ENCODE results near the gene DCAF12L2. TPM values are rescaled to one million over a fixed set of nuclear protein-coding genes. Genes with fewer than 3 reads are reported as not detected.
"Not testable (repeated sequence)": the region's sequence is repeated elsewhere in the genome, so short reads cannot be mapped to it uniquely, and the experiment has no call there.

DCAF12L2 gene
- total RNA-seq = under 1 TPM in 1 of 2 donors, not detected in 1; 0.09 TPM
- under 1 TPM; 0.13 to 0.41 (median 0.25) TPM for polyA plus RNA-seq (ENCODE audit: insufficient read length in 6 of 6)
- long read RNA-seq, donor 1 = 0 reads
- long read RNA-seq, donor 2 = 0 reads
- long read RNA-seq, donor 3, partial matches to known transcripts = 0 of 1 reads
- long read RNA-seq, donor 3, other reads (novel, unspliced or antisense) = 0 of 1 reads
- long read RNA-seq, donor 4 = 0 reads
- long read RNA-seq, donor 5 = 0 reads
- long read RNA-seq, donor 6 = 0 reads
- long read RNA-seq, donor 7 = 0 reads
- long read RNA-seq, donor 8 = 0 reads
- long read RNA-seq, donor 9 = 0 reads
- long read RNA-seq, donor 10 = 0 reads
- long read RNA-seq, donor 11, transcript DCAF12L2-201 (1 exons, 2,599 nt) = major isoform, 10 of 10 reads
- long read RNA-seq, donor 11, partial matches to known transcripts = 0 of 10 reads
- long read RNA-seq, donor 11, other reads (novel, unspliced or antisense) = 0 of 10 reads
- long read RNA-seq, donor 12 = 0 reads

- Histone ChIP-seq H3K4me3 (no peak within 1 kb of the TSS), H3K27ac (no peak within 1 kb of the TSS), H3K9me3 (no peaks in the 10 kb centered on the region), H3K4me1 (no peaks in the 10 kb centered on the region), H3K27me3 (peaks cover 0 to 30% of the 10 kb centered on the region in 2 donors), H3K36me3 (no peaks in the 10 kb centered on the region)
- intact Hi-C loops (cut with DNase I) = no loop called here
- DNase-seq = peak; percentile 0 to 54 (median 13)
- no peak for TF ChIP-seq CTCF (IDR thresholded peaks at IDR 0.05)
- peak; percentile 26 for ATAC-seq
Observed at GRCh38 chrX:126165721-126166461, at the start of gene DCAF12L2. Gene DCAF12L2, minus strand, starts transcription at chrX:126166289. Its CDS starts 365 bp downstream, at chrX:126165924.

GRCh38 chrX:126190888-126191287, 24.8 kb upstream of the DCAF12L2 start:
- intact Hi-C loops (cut with DNase I); H3K4me3 ChIP-seq; H3K9me3 ChIP-seq; H3K27me3 ChIP-seq; DNase-seq; ATAC-seq; H3K36me3 ChIP-seq; H3K27ac ChIP-seq; H3K4me1 ChIP-seq: not testable (repeated sequence)

DNA sequence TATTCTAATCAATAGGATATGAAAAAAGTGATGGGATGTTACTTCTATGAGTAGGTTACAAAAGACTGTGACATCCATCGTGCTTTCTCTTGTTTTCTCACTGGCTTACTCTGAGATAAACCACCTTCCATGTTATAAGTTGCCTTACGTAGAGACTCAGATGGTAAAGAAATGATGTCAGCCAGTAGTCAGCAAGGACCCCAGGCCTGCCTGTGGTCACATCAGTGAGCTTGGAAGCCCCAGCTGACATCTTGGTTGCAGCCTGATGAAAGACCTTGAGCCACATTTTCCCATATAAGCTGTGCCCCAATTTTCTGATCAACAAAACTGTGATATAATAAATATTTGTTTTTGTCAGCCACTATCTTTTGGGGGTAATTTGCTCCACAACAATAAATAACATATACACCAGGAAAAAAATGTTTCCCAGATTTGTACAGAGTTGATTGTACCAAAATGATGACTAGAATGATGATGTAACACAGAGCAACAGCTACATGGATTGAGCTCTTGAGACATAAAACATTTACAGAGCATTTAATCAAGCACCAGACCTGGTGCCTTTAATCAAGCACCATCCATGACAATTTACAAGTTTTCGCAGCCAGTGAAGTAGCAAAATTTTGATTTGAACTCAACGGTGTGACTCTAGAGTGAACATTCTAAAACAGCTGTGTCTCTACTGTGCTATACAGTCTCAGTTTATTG, 11.2 kb upstream of the DCAF12L2 start:
- intact Hi-C loops (cut with DNase I) = no loop called here
- DNase-seq = no peak
- Histone ChIP-seq H3K4me1 (no peaks in the 10 kb centered on the region), H3K27ac (no peak overlapping the region), H3K36me3 (no peaks in the 10 kb centered on the region), H3K9me3 (no peaks in the 10 kb centered on the region), H3K4me3 (no peak overlapping the region), H3K27me3 (no peaks in the 10 kb centered on the region)
- TF ChIP-seq CTCF (IDR thresholded peaks at IDR 0.05) = no peak
- ATAC-seq = no peak

- no peaks in the 10 kb centered on the region for H3K9me3 ChIP-seq
- no peak for ATAC-seq
- peaks cover 0 to 14% of the 10 kb centered on the region in 2 donors for H3K27me3 ChIP-seq
- DNase-seq = no peak
- H3K4me3 ChIP-seq = no peak overlapping the region
- no peak for TF ChIP-seq CTCF (IDR thresholded peaks at IDR 0.05)
- H3K4me1 ChIP-seq = no peaks in the 10 kb centered on the region
- intact Hi-C loops (cut with DNase I) = no loop called here
- no peaks in the 10 kb centered on the region for H3K36me3 ChIP-seq
- H3K27ac ChIP-seq = no peak overlapping the region
Observed at GRCh38 chrX:126170720-126171119, 4.6 kb upstream of the DCAF12L2 start.

DNA sequence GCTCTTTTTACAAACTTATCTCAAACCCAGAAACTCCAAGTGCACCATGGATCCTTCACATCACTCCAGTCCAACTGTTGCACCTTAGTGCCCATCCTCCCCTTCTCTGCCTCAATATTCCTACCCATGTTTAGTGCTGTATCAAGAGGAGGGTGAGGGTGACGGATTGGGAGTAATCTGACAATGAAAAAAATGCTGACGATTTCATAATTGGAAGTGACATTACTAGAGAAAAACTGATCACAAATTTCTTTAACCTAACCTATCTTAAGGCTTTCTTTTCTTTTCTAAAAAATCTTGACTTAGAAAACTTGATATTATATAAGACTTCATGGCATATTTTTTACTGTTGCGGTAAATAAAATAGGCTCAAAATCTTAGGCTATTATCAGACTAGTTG, 1.5 kb upstream of the DCAF12L2 start:
- H3K9me3 ChIP-seq = no peaks in the 10 kb centered on the region
- H3K27me3 ChIP-seq = peaks cover 0 to 30% of the 10 kb centered on the region in 2 donors
- no peak for TF ChIP-seq CTCF (IDR thresholded peaks at IDR 0.05)
- no peaks in the 10 kb centered on the region for H3K4me1 ChIP-seq
- no peak overlapping the region for H3K4me3 ChIP-seq
- DNase-seq = no peak
- no peaks in the 10 kb centered on the region for H3K36me3 ChIP-seq
- no peak overlapping the region for H3K27ac ChIP-seq
- ATAC-seq = no peak
- intact Hi-C loops (cut with DNase I) = no loop called here

All from left lung (tissue), 14 donors.